ENCODE data around the gene CARD8.

GRCh38 chr19:48206397-48207093, 49.2 kb downstream of the CARD8 start:
- TF ChIP-seq CTCF (IDR thresholded peaks at IDR 0.05; ENCODE audit: low read depth, low read length) (no peak), MAX (IDR thresholded peaks at IDR 0.05; ENCODE audit: low read depth, low read length) (no peak), POLR2A (IDR thresholded peaks at IDR 0.05; ENCODE audit: extremely low read depth, insufficient read length) (peak; percentile 5)
